HG02763 (cell line): ENCODE results near the gene MAP2K6.
A peak's percentile ranks its signal among the peaks of the same experiment; 100 is the strongest.

Experiments
- ATAC-seq: cut with Tn5 transposase; IDR thresholded peaks from one replicate; pipeline ENCODE4 v1.9.1; 2021; ENCODE audit warnings: mild to moderate bottlenecking, moderate library complexity; ENCODE audit not compliant: unreplicated experiment

The MAP2K6 gene

DNA sequence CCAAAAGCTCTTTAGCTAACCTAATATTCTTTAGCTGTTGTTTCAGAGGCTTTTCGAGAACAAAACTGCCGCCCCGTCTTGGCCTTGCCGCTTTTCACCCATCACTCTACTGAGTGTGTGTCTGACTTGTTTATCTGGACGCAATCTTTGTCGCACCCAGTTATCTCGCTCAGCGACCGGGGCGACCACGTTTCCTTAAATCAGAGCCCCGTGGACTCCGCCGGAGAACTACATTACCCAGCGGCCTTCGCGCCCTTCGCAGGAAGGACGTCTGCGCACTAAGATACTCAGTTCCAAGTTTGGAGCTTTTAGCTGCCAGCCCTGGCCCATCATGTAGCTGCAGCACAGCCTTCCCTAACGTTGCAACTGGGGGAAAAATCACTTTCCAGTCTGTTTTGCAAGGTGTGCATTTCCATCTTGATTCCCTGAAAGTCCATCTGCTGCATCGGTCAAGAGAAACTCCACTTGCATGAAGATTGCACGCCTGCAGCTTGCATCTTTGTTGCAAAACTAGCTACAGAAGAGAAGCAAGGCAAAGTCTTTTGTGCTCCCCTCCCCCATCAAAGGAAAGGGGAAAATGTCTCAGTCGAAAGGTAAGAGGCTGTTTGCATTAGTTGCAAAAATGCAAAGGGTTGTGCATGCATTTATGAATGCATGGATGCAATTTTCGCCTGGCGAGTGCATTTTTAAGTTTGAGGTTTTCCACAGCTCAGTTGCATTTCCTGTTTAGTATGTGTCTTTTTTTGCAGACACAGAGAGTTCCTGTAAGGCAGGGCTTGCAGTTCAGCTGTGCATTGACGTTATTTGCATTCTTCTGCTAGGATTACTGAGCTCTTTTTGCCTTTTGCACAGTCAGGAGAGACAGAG lies at the start of gene MAP2K6:
MAP2K6 (plus strand) TSS at position 290 of the 867 bp plus-strand sequence; CDS start at position 578, 288 bp downstream.
- peak; percentile 97 for ATAC-seq

DNA sequence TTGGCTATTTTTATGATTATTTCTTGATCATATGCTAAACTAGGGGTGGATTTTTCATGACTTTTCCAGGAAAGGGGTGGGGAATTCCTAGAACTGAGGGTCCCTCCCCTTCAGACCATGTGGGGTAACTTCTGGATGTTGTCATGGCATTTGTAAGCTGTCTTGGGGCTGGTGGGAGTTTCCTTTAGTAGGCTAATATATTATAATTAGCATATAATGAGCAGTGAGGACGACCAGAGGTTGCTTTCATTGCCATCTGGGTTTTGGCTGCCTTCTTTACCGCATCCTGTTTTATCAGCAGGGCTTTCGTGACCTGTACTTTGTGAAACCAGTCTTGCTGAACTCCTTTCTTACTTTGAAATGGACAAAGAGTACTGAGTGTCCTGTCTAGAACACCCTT lies 47.2 kb upstream of the MAP2K6 start:
- ATAC-seq = no peak

DNA sequence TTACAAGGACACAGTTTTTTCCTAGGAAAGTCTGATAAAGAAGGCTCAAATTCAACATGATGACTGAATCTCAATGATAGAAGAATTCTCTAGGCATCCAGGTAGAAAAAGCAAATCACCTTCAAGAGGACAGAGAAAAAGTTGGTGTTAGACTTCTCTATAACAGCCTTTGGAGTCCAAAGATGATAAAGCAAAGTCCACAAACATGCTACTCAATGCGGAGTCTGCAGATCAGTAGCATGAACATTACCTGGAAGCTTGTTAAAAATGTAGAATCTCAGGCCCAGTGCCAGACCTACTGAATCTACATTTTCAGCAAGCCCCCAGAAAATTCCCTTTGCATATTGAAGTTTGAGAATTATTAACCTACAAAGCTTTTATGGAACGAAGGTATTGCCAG lies 41.4 kb upstream of the MAP2K6 start:
- ATAC-seq = no peak

DNA sequence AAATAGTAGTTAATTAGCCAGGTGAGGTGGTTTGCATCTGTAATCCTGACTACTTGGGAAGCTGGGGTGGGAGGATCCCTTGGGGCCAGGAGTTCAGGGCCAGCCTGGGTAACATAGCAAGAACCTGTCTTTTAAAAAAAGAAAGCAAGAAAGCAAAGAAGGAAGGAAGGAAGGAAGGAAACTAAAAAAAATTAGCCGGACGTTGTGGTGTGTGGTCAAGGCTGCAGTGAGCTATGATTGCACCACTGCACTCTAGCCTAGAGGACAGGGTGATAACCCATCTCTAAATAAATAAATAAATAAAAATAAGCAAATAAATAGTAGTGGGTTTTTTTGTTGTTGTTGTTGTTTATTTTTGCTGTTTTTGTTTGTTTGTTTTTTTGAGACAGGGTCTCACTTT lies 39.3 kb upstream of the MAP2K6 start:
- ATAC-seq = no peak

DNA sequence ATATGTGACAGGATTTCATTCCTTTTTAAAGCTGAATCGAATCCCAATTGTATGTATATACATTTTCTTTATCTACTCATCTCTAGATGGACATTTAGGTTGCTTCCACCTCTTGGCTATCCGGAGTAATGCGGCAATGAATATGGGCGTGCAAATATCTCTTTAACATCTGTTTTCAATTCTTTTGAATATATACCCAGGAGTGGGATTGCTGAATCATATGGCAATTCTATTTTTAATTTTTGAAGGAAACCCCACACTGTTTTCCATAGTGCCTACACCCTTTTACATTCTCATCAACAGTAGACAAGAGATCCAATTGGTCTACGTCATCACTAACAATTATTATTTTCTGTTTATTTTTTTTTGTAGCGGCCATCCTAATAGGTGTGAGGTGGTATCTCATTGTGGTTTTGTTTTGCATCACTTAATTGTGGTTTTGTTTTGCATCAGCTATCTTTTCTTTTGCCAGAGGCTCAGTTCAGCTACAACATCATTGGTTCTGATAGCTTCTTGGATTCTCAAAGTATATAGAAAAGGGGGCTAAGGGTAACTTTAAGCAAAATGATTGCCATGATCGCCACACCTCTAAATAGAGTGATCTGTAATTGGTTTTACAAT lies 25.6 kb upstream of the MAP2K6 start:
- no peak for ATAC-seq

DNA sequence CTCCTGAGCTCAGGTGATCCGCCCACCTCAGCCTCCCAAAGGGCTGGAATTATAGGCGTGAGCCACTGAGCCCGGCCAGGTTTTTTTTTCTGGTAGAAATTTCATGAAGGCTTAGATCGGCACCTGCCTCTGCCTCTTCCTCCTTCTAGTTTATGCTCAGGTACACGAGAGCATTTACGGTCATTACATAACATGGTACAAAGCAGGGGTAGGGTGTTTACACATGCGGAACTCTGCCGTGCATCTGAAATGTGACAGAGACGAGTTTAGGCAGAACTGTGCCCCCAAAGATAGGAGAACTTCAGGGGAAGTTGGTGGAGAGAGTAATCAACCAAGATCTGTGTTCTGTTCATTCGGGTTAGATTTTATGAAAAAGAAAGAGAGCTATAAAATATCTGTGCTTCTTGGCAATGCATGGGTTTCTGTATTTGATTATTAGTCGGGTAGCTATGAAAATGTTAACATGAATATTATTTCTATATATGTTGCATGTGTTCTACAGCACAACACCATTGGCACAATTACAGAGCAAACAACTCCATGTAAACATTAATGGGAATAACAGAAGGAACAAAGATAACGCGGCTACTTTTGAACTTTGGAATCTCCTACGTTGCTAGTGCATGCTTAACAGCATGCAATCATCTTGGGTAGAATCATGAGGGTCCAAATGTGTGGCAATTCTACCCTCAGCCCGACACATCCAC lies 23.5 kb upstream of the MAP2K6 start:
- ATAC-seq = no peak

DNA sequence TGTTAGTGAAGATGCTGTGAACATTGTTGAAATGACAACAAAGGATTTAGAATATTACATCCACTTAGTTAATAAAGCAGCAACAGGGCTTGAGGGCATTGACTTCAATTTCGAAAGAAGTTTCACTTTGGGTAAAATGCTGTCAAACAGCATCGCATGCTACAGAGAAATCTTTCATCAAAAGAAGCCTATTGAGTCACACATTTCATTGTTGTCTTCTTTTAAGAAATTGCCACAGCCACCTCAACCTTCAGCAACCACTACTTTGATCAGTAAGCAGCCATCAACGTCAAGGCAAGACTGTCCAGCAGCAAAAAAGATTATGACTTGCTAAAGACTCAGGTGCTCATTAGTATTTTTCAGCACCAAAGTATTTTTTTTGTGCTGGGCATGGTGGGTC lies 13.2 kb upstream of the MAP2K6 start:
- no peak for ATAC-seq

DNA sequence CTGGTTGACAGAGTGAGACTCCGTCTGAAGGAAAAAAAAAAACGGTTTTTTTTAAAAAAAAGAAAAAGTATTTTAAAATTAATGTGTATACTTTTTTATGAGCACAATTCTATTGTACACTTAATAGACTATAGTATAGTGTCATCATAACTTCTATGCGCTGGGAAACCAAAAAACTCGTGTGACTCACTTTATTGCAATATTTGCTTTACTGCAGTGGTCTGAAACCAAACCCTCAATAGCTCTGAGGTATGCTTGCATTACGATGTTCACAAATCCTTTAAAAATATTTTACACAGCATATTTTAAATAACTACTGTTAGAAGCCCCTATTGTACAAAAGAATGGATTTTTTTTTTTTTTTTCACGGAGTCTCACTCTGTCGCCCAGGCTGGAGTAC lies 12.4 kb upstream of the MAP2K6 start:
- ATAC-seq = no peak

DNA sequence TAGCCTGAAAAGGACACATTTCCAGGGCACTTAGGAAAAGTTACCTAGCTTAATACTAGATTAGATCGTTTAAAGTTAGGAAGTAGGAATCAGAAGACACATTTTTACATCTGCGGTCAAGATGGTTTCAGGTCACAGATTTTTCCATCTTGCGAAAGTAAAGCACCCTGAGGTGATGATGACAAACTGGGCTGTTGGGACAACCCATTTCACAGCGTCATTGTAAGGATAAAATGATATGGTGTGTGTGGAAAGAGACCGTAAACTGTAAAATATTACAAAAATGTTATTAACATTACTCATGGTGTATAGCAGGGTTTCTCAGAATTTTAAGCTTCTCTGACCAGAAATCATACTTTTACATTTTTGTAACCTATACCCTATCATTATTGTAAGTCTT lies 10.1 kb upstream of the MAP2K6 start:
- ATAC-seq = no peak

DNA sequence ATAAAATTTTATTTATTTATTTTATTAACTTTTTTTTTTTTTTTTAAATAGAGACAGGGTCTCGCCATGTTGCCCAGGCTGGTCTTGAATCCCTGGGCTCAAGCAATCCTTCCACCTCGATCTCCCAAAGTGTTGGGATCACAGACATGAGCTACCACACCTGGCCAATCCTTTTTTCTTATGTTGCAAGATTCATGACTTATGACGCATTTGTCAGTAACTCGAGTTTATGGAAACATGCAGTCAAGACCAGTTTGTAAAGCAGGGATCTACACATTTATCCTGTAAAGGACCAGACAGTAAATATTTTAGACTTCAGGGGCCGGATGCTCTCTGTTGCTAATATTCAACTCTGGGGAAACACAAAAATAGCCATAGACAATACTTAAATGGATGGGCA lies 9.4 kb upstream of the MAP2K6 start:
- no peak for ATAC-seq

DNA sequence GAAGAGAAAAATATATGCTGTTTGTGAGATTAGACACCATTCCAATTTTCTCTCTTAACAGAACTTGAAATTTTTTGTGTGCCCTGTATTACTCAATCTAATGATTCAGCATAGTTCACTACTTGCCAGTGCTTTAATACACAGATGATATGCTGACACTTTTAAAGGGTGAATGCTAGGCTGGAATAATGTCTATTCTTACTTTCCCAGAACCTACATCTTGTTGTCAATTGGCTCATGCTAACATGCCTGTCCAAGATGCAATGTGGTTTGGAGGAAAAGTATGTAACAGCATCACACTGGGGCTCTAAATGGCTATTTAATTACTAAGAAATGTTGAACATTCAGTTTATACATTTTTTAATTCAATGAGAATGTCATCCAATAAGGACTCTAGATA lies 7.6 kb upstream of the MAP2K6 start:
- no peak for ATAC-seq

DNA sequence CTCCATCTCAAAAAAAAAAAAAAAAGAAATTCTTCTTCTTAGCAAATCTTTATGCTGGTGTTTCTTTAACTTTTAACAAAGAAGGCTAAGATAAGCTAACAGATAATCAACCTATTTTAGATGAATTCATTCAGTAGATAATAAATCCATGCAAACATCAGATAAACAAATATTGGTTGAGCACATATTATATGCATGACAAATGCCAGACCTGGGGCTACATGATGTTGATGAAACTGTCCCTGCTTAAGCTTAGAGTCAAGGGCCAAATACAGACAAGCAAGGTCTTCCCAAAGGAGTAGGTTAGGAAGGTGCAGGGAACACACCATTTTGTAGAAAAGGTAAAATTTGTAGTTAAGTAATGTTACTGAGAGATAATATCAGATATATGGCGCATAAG lies 6.7 kb upstream of the MAP2K6 start:
- ATAC-seq = no peak

DNA sequence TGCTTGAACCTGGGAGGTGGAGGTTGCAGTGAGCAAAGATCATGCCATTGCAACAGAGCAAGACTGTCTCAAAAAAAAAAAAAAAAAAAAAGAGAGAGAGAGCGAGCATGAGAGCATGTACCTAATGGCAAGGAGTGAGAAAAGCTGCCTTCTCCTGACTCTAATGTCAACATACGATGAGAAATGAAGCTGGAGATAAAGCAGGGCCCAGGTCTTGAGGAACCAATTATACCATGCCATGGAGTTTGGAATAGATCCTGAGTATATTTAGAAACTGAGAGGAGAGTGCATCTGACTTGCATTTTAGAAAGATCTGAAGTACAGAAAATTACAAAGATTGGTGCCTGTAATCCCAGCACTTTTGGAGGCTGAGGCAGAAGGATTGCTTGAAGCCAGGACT lies 3.8 kb upstream of the MAP2K6 start:
- no peak for ATAC-seq

DNA sequence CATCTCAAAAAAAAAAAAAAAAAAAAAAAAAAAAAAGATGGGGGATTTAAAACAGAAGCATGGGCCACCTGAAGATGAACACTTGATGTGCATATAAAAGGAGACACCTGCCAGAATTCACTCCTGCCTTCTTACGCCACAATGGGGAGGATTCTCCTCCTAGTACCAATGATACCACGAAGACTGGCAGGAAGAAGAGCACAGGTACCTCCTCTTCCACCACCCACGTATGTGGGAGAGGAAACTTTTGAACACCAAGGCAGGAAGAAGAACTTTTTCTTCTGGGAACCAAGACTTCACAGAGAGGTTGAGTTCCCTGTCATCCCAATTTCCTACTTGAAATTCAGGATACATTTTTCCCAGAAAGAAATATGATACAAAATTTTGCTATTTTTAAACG lies 2.7 kb upstream of the MAP2K6 start:
- ATAC-seq = no peak

DNA sequence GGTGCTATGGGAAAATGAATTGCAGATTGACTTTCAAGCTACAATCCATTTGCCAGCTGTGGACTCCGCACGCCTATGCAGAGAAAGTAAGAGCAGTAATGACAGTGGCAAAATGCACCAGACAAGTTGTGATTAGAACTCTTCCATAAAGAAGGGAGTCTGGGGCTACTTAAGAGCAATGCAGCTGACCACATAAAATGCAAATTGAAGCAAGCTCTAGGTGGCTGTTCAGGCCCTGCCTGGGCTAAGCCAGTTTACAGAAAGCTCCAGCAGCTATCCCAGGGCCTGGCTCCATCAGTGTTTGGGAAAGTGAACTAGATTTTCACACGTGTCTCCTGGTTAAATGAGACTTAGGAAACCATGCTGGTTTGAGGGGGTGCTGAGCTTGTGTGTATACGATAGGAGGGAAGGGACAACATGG lies 2.2 kb upstream of the MAP2K6 start:
- ATAC-seq = no peak

DNA sequence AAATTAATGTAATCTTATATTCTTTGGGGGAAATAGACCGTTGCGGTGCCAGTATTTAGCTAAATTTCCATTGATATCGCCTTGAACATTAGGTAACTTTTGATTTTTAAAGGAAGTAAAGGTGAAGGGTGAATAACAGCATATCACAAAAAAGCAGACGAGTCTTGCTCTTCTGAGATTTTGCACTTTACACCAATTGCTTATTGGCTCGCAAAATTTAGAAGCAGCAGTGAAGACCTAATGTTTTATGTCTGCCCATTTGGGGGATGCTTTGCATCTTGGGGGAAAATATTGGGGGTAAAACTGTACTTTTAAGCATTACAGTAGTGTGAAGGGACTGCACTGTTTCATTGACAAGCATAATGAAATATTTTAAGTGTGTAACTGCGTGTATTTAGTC lies 934 bp downstream of the MAP2K6 start:
- ATAC-seq = no peak

DNA sequence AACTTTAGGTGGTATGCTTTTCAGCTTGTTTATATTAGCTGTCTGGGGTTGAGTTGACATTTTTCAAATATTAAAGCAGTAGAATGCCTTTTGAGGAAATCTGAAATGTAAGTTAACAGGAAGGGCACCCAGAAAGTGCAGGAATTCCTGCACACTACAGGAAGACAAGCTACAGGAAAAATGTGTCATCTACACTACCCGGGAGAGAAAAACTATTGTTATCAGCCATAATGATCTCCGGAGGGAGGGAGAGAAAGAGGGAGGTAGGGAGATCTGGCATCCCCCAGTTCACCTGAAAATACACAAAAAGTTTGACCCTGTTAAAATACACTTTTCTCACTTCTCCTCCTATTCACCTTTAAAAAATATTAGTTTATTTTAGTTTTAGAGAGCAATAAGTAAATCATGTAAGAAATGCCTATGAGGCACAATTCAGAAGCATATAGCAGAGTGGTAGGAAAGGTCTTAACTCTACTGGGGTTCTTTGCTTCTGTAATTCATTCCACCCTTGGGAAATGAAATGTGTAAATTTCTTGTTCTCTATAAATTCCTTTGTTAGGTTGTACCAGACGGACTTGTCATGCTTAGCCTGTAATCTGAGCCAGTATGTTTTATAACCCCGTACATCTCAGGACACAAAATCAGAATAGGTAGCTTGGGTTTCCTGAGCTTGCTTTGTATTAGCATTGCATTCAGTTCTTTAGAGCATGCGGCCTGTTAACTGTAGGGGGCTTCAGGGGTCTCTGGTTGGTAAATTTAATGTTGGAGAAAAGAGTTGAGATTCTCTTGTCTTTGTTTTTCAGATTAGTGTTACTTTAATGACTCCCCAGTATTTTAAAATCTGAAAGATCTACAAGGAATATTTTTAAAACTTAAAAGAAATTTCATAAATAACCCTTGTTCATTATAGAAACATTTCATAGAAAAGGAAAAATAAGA lies 3.3 kb downstream of the MAP2K6 start:
- ATAC-seq = no peak

DNA sequence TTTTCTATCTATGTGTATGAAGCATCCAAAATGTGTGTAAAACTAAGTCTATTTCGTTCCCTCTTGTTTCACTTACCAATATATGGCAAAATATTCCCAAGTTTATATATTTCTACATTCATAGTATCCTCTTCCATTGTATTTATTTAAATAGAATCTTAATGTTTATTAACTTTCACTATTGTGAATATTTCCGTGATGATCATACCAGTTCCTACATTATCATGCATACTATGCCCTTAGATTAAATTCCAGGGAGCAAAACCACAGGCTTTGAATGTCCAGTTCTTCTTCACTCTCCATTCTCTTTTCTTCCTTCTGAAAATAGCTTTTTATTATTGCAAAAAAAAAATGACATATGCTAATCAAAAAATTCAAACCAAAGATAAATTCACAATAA lies 4.0 kb downstream of the MAP2K6 start:
- no peak for ATAC-seq

DNA sequence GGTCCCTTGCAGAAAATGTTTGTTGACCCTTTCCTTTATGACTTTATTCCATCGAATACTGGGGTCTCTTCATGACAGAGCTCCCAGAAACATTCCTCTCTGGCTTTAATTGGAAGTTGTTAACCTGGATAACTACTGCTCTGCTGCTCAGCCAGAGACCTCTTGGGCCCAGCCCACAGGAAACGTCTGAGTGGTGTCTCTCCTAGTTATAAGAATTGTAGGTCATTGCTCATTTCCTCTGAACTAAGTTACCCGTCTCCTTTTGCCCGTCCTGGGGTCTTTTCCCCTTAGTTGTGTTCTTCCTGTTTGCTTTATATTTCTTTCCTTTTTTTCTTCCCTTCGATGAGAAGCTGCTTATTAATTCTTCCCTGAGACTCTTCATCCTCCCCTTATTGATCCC lies 9.0 kb downstream of the MAP2K6 start:
- ATAC-seq = no peak

DNA sequence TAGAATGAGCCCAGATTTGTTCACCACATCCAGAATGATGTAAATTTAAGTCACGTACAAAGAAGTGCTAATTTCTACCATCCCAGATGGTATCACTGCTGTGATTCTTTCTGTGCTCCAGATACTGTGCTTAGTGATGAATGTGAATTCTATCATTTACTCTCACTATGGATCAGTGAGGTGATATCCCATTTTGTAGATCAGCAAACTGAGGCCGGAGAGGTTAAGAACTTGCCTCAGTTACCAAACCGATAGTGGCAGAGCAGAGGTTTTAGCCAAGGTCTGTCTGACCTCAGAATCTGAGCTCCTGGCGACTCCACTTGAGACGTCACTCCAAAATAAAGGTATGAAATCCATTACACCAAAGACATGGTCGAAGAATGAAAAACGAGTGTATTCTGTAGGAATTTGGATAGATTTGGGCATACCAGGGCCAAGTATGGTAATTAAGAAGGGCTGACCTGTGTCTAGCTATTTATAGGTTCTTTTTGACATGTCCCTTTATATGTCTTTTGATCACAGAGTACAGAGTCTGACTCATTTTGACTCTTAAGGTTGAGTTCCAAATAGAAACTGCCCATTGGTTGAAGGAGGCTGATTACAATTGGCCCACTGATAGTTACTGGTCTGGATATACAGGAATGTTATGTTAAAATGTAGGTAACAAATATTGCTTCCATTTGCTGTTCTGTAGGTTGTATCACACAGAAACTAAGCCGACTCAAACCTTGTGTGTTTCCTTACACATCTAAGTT lies 10.0 kb downstream of the MAP2K6 start:
- no peak for ATAC-seq
